Lower leg skin (tissue), 3 donors: Measurements from ENCODE around the gene TTC24.

ENCODE experiments used
- POLR2A ChIP-seq, 2 donors: fragments of 450-650 bp; IDR thresholded peaks; one replicate each; pipeline ENCODE4 v1.6.1; 2016 to 2017; ENCODE audit warnings: antibody characterized with exemption in 2 of 2, mild to moderate bottlenecking in 1 of 2, moderate library complexity in 1 of 2
- TF ChIP-seq, protein P1 (sequence below), 3 donors: fragments of 450-650 bp; IDR thresholded peaks; one replicate each; pipeline ENCODE4 v1.5.1; 2016; ENCODE audit warnings: antibody characterized with exemption in 3 of 3, mild to moderate bottlenecking in 3 of 3, moderate library complexity in 2 of 3

DNA sequence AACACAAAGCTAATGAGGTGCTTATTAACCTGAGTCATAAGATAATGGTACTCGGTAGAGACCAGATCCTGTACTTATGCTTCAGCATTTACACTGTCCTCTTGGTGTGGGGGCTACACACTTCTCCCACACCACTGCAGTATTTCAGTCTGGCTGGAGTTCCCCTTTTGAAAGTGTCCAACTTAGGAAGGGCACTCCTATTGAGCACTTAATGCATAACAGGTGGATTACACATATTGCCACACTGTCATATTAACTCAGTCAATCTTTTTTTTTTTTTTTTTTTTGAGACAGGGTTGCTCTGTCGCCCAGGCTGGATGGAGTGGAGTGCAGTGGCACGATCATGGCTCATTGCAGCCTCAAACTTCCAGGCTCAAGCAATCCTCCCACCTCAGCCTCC is 20.3 kb downstream of the TTC24 start:
- TF ChIP-seq, protein P1, sequence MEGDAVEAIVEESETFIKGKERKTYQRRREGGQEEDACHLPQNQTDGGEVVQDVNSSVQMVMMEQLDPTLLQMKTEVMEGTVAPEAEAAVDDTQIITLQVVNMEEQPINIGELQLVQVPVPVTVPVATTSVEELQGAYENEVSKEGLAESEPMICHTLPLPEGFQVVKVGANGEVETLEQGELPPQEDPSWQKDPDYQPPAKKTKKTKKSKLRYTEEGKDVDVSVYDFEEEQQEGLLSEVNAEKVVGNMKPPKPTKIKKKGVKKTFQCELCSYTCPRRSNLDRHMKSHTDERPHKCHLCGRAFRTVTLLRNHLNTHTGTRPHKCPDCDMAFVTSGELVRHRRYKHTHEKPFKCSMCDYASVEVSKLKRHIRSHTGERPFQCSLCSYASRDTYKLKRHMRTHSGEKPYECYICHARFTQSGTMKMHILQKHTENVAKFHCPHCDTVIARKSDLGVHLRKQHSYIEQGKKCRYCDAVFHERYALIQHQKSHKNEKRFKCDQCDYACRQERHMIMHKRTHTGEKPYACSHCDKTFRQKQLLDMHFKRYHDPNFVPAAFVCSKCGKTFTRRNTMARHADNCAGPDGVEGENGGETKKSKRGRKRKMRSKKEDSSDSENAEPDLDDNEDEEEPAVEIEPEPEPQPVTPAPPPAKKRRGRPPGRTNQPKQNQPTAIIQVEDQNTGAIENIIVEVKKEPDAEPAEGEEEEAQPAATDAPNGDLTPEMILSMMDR (IDR thresholded peaks at IDR 0.05), result no peak
- TF ChIP-seq POLR2A (IDR thresholded peaks at IDR 0.05), result no peak
